ENCODE data around the gene NCEH1. TPM values are rescaled to one million over a fixed set of nuclear protein-coding genes. Genes with fewer than 3 reads are reported as not detected.
A peak's percentile ranks its signal among the peaks of the same experiment; 100 is the strongest.

Gene NCEH1
- total RNA-seq, 2 donors from 2014 or later, result 6.9 to 10.1 TPM

- H3K4me3 ChIP-seq, result no peak overlapping the region
- H3K27me3 ChIP-seq, result no peaks in the 10 kb centered on the region
- intact Hi-C loops (cut with DNase I), result no loop called here
- peaks cover 4% of the 10 kb centered on the region for H3K4me1 ChIP-seq
- TF ChIP-seq POLR2A (IDR thresholded peaks at IDR 0.05) (no peak), CTCF (IDR thresholded peaks at IDR 0.05) (no peak)
- no peak overlapping the region for H3K27ac ChIP-seq
- no peaks in the 10 kb centered on the region for H3K9me3 ChIP-seq
- no peaks in the 10 kb centered on the region for H3K36me3 ChIP-seq (replicated peaks in 1 of 2; ENCODE audit: insufficient read depth in 1 of 2, low read depth in 2 of 2)
- no peak for ATAC-seq
- DNase-seq, result no peak
- 85 to 90% methylated on average over 9 of the region's 9 CpGs for WGBS, 2 donors
Observed at GRCh38 chr3:172624999-172625398, 85.9 kb downstream of the NCEH1 start.

- 24 to 26% methylated on average over 10 of the region's 10 CpGs for WGBS, 2 donors
- Histone ChIP-seq H3K4me3 (no peak overlapping the region), H3K4me1 (peaks cover 4% of the 10 kb centered on the region), H3K27ac (peak overlapping the region in 2 of 4 donors; percentile 45 to 55), H3K27me3 (no peaks in the 10 kb centered on the region), H3K9me3 (no peaks in the 10 kb centered on the region), H3K36me3 (replicated peaks in 1 of 2; ENCODE audit: insufficient read depth in 1 of 2, low read depth in 2 of 2) (no peaks in the 10 kb centered on the region)
- intact Hi-C loops (cut with DNase I), result no loop called here
- peak; percentile 66 for ATAC-seq
- peak; percentile 25 to 43 (median 32) for DNase-seq
- TF ChIP-seq CTCF (IDR thresholded peaks at IDR 0.05) (peak; percentile 21 to 69 (median 54)), POLR2A (IDR thresholded peaks at IDR 0.05) (no peak)
Observed at GRCh38 chr3:172622916-172623700, 87.8 kb downstream of the NCEH1 start.

- ATAC-seq, result no peak
Observed at GRCh38 chr3:172622156-172622555, 88.7 kb downstream of the NCEH1 start.

GRCh38 chr3:172617976-172618375 is 92.9 kb downstream of the NCEH1 start:
- Histone ChIP-seq H3K4me3 (no peak overlapping the region), H3K36me3 (replicated peaks in 1 of 2; ENCODE audit: insufficient read depth in 1 of 2, low read depth in 2 of 2) (no peaks in the 10 kb centered on the region), H3K27ac (no peak overlapping the region), H3K4me1 (peaks cover 10% of the 10 kb centered on the region), H3K9me3 (no peaks in the 10 kb centered on the region), H3K27me3 (no peaks in the 10 kb centered on the region)
- no peak for TF ChIP-seq CTCF (IDR thresholded peaks at IDR 0.05)
- no peak for TF ChIP-seq POLR2A (IDR thresholded peaks at IDR 0.05)
- intact Hi-C loops (cut with DNase I), result no loop called here
- WGBS, 2 donors, result 52 to 86% methylated on average over 3 of the region's 3 CpGs
- DNase-seq (no peak), ATAC-seq (no peak)

More at GRCh38 chr3:172622156-172622555, 88.7 kb downstream of the NCEH1 start:
- no peak overlapping the region for H3K27ac ChIP-seq
- intact Hi-C loops (cut with DNase I), result no loop called here
- no peak for TF ChIP-seq POLR2A (IDR thresholded peaks at IDR 0.05)
- TF ChIP-seq CTCF (IDR thresholded peaks at IDR 0.05), result no peak
- DNase-seq, result no peak
- no peaks in the 10 kb centered on the region for H3K9me3 ChIP-seq
- H3K4me3 ChIP-seq, result no peak overlapping the region
- 60 to 65% methylated on average over 2 of the region's 2 CpGs for WGBS, 2 donors
- peaks cover 4% of the 10 kb centered on the region for H3K4me1 ChIP-seq
- H3K27me3 ChIP-seq, result no peaks in the 10 kb centered on the region
- H3K36me3 ChIP-seq (replicated peaks in 1 of 2; ENCODE audit: insufficient read depth in 1 of 2, low read depth in 2 of 2), result no peaks in the 10 kb centered on the region
